Vagina (tissue), 2 donors: Measurements from ENCODE around the gene RBM33. TPM values are rescaled to one million over a fixed set of nuclear protein-coding genes. Genes with fewer than 3 reads are reported as not detected.

Experiments used
- DNase-seq, 2 donors: peaks; one replicate each; pipeline ENCODE4 v3.0.0-alpha.2; 2017; ENCODE audit errors: extremely low spot score in 2 of 2
- H3K27ac ChIP-seq: fragments of 200-600 bp; sonication (generic); one replicate; pipeline ENCODE4 v1.5.1; 2019
- H3K27me3 ChIP-seq: fragments of 200-600 bp; sonication (generic); one replicate; pipeline ENCODE4 v1.5.1; 2019
- H3K36me3 ChIP-seq, 2 donors: fragments of 200-600 bp; sonication (generic); one replicate each; pipeline ENCODE4 v1.5.1; 2017 to 2019
- H3K4me1 ChIP-seq: fragments of 200-600 bp; sonication (generic); one replicate; pipeline ENCODE4 v1.5.1; 2019
- H3K4me3 ChIP-seq, 2 donors: fragments of 200-600 bp; sonication (generic); 1 replicate in 1 of 2; 2 replicates in 1 of 2; pipeline ENCODE4 v1.5.1; 2016 to 2019
- H3K9me3 ChIP-seq: fragments of 200-600 bp; sonication (generic); one replicate; pipeline ENCODE4 v1.5.1; 2019
- CTCF ChIP-seq, 3 experiments: fragments of 450-650 bp in 2 of 3; fragments of 200-600 bp in 1 of 3; sonication (generic) in 1 of 3; IDR thresholded peaks; one replicate each; pipeline ENCODE4 v1.5.1; 2017 to 2019; ENCODE audit warnings: antibody characterized with exemption in 3 of 3, mild to moderate bottlenecking in 2 of 3, moderate library complexity in 2 of 3
- POLR2A ChIP-seq, 2 donors: fragments of 450-650 bp; IDR thresholded peaks; one replicate each; pipeline ENCODE4 v1.6.1; 2017; ENCODE audit warnings: antibody characterized with exemption in 2 of 2, mild to moderate bottlenecking in 2 of 2, moderate library complexity in 2 of 2
- POLR2AphosphoS5 ChIP-seq, 2 donors: sonication (generic); formaldehyde crosslinking; IDR thresholded peaks; one replicate each; pipeline ENCODE4 v1.9.0; 2017; ENCODE audit warnings: antibody characterized with exemption in 2 of 2, mild to moderate bottlenecking in 2 of 2, low read depth in 1 of 2; ENCODE audit not compliant: insufficient read depth in 1 of 2
- intact Hi-C: fragments of 100-400 bp; cut with DNase I; formaldehyde crosslinking; loops from one replicate; pipeline ENCODE4 v1.15.1; 2023
- total RNA-seq: library from RNA; depleted of rRNA; stranded (reverse); fragments of >200 nt; gene quantifications from one replicate; pipeline ENCODE4 v1.2.3, GENCODE V29; 2016

The RBM33 gene
- total RNA-seq, 1 donor from 2014 or later: 63.8 TPM

GRCh38 chr7:155818154-155818819 lies 173.8 kb downstream of the RBM33 start:
- no peak for DNase-seq
- TF ChIP-seq CTCF (IDR thresholded peaks at IDR 0.05) (no peak), POLR2AphosphoS5 (IDR thresholded peaks at IDR 0.05; ENCODE audit: insufficient read depth in 1 of 2, low read depth in 1 of 2) (no peak), POLR2A (IDR thresholded peaks at IDR 0.05) (no peak)
- Histone ChIP-seq H3K4me3 (no peak overlapping the region), H3K36me3 (no peaks in the 10 kb centered on the region), H3K4me1 (no peaks in the 10 kb centered on the region), H3K27me3 (no peaks in the 10 kb centered on the region), H3K27ac (no peak overlapping the region), H3K9me3 (no peaks in the 10 kb centered on the region)
- intact Hi-C loops: no loop called here

GRCh38 chr7:155818820-155819168 lies 174.3 kb downstream of the RBM33 start:
- Histone ChIP-seq H3K27me3 (no peaks in the 10 kb centered on the region), H3K4me1 (no peaks in the 10 kb centered on the region), H3K4me3 (no peak overlapping the region), H3K9me3 (no peaks in the 10 kb centered on the region), H3K27ac (no peak overlapping the region), H3K36me3 (no peaks in the 10 kb centered on the region)
- intact Hi-C loops: no loop called here
- TF ChIP-seq POLR2AphosphoS5 (IDR thresholded peaks at IDR 0.05; ENCODE audit: insufficient read depth in 1 of 2, low read depth in 1 of 2) (no peak), POLR2A (IDR thresholded peaks at IDR 0.05) (no peak), CTCF (IDR thresholded peaks at IDR 0.05) (no peak)
- DNase-seq: no peak

GRCh38 chr7:155819186-155819585 lies 174.7 kb downstream of the RBM33 start:
- no peak for TF ChIP-seq CTCF (IDR thresholded peaks at IDR 0.05)
- TF ChIP-seq POLR2A (IDR thresholded peaks at IDR 0.05): no peak
- no peak for TF ChIP-seq POLR2AphosphoS5 (IDR thresholded peaks at IDR 0.05; ENCODE audit: insufficient read depth in 1 of 2, low read depth in 1 of 2)
- H3K4me1 ChIP-seq: no peaks in the 10 kb centered on the region
- H3K27ac ChIP-seq: no peak overlapping the region
- no peak for DNase-seq
- intact Hi-C loops: no loop called here
- no peaks in the 10 kb centered on the region for H3K27me3 ChIP-seq
- H3K36me3 ChIP-seq: no peaks in the 10 kb centered on the region
- H3K9me3 ChIP-seq: no peaks in the 10 kb centered on the region
- H3K4me3 ChIP-seq: no peak overlapping the region

- Histone ChIP-seq H3K4me1 (no peaks in the 10 kb centered on the region), H3K36me3 (no peaks in the 10 kb centered on the region), H3K27me3 (no peaks in the 10 kb centered on the region), H3K27ac (no peak overlapping the region), H3K9me3 (no peaks in the 10 kb centered on the region), H3K4me3 (no peak overlapping the region)
- no peak for DNase-seq
- intact Hi-C loops: no loop called here
- no peak for TF ChIP-seq POLR2A (IDR thresholded peaks at IDR 0.05)
- no peak for TF ChIP-seq CTCF (IDR thresholded peaks at IDR 0.05)
- no peak for TF ChIP-seq POLR2AphosphoS5 (IDR thresholded peaks at IDR 0.05; ENCODE audit: insufficient read depth in 1 of 2, low read depth in 1 of 2)
Measured at GRCh38 chr7:155820246-155820645, 175.8 kb downstream of the RBM33 start.

- Histone ChIP-seq H3K4me1 (no peaks in the 10 kb centered on the region), H3K9me3 (no peaks in the 10 kb centered on the region), H3K27me3 (no peaks in the 10 kb centered on the region), H3K36me3 (no peaks in the 10 kb centered on the region), H3K4me3 (no peak overlapping the region), H3K27ac (no peak overlapping the region)
- intact Hi-C loops: no loop called here
- DNase-seq: no peak
- no peak for TF ChIP-seq CTCF (IDR thresholded peaks at IDR 0.05)
- TF ChIP-seq POLR2A (IDR thresholded peaks at IDR 0.05): no peak
- TF ChIP-seq POLR2AphosphoS5 (IDR thresholded peaks at IDR 0.05; ENCODE audit: insufficient read depth in 1 of 2, low read depth in 1 of 2): no peak
Measured at GRCh38 chr7:155820788-155821187, 176.3 kb downstream of the RBM33 start.
